ENCODE data around the gene CTDSP2.

The CTDSP2 gene

GRCh38 chr12:57848208-57848607, 1.7 kb upstream of the CTDSP2 start:
- no peak overlapping the region for H3K27ac ChIP-seq
- no peak for TF ChIP-seq CTCF (IDR thresholded peaks at IDR 0.05; ENCODE audit: low read depth, low read length)
- no peak overlapping the region for H3K4me3 ChIP-seq (ENCODE audit: low read depth, low read length)
- DNase-seq: no peak
- no peaks in the 10 kb centered on the region for H3K9me3 ChIP-seq (ENCODE audit: severe bottlenecking)
- H3K27me3 ChIP-seq (ENCODE audit: insufficient read depth, low read depth, severe bottlenecking): no peaks in the 10 kb centered on the region
- H3K36me3 ChIP-seq: peaks cover 9% of the 10 kb centered on the region

- no peak for TF ChIP-seq CTCF (IDR thresholded peaks at IDR 0.05; ENCODE audit: low read depth, low read length)
These were observed 298 bp downstream of the CTDSP2 start for GRCh38 chr12:57846285-57846576.

GRCh38 chr12:57845478-57846284, 848 bp downstream of the CTDSP2 start:
- H3K27ac ChIP-seq: peak overlapping the region; percentile 98
- H3K4me3 ChIP-seq (ENCODE audit: low read depth, low read length): peak overlapping the region; percentile 99
- no peak for TF ChIP-seq CTCF (IDR thresholded peaks at IDR 0.05; ENCODE audit: low read depth, low read length)
- H3K36me3 ChIP-seq: peaks cover 9% of the 10 kb centered on the region
- H3K27me3 ChIP-seq (ENCODE audit: insufficient read depth, low read depth, severe bottlenecking): no peaks in the 10 kb centered on the region
- H3K9me3 ChIP-seq (ENCODE audit: severe bottlenecking): no peaks in the 10 kb centered on the region
- DNase-seq: peak; percentile 84

More at GRCh38 chr12:57846285-57846576, 298 bp downstream of the CTDSP2 start:
- peak overlapping the region; percentile 98 for H3K27ac ChIP-seq
- DNase-seq: no peak
- peaks cover 9% of the 10 kb centered on the region for H3K36me3 ChIP-seq
- no peaks in the 10 kb centered on the region for H3K27me3 ChIP-seq (ENCODE audit: insufficient read depth, low read depth, severe bottlenecking)
- peak overlapping the region; percentile 99 for H3K4me3 ChIP-seq (ENCODE audit: low read depth, low read length)
- no peaks in the 10 kb centered on the region for H3K9me3 ChIP-seq (ENCODE audit: severe bottlenecking)

- Histone ChIP-seq H3K4me3 (ENCODE audit: low read depth, low read length) (peak overlapping the region; percentile 99), H3K36me3 (peaks cover 9% of the 10 kb centered on the region), H3K27ac (peak overlapping the region; percentile 98), H3K9me3 (ENCODE audit: severe bottlenecking) (no peaks in the 10 kb centered on the region), H3K27me3 (ENCODE audit: insufficient read depth, low read depth, severe bottlenecking) (no peaks in the 10 kb centered on the region)
- DNase-seq: no peak
- no peak for TF ChIP-seq CTCF (IDR thresholded peaks at IDR 0.05; ENCODE audit: low read depth, low read length)
These were observed 1.6 kb downstream of the CTDSP2 start for GRCh38 chr12:57844709-57845477.

GRCh38 chr12:57842342-57843294, 3.9 kb downstream of the CTDSP2 start:
- Histone ChIP-seq H3K27ac (no peak overlapping the region), H3K36me3 (peaks cover 13% of the 10 kb centered on the region), H3K27me3 (ENCODE audit: insufficient read depth, low read depth, severe bottlenecking) (no peaks in the 10 kb centered on the region), H3K4me3 (ENCODE audit: low read depth, low read length) (no peak overlapping the region), H3K9me3 (ENCODE audit: severe bottlenecking) (no peaks in the 10 kb centered on the region)
- DNase-seq: no peak
- no peak for TF ChIP-seq CTCF (IDR thresholded peaks at IDR 0.05; ENCODE audit: low read depth, low read length)
